Activated CD4-positive, alpha-beta memory T cell treated with anti-CD3 and anti-CD28 coated beads for 36 hours (primary cell): ENCODE data around the gene HDAC9. TPM values are rescaled to one million over a fixed set of nuclear protein-coding genes. Genes with fewer than 3 reads are reported as not detected.
"Not testable (repeated sequence)": the region's sequence is repeated elsewhere in the genome, so short reads cannot be mapped to it uniquely, and the experiment has no call there.

ENCODE experiments used
- CTCF ChIA-PET: fragments of 350-600 bp; sonication (Branson Sonifier 250); formaldehyde crosslinking; loops from one replicate; lab custom pipeline; 2021; ENCODE audit warnings: antibody characterized with exemption, inconsistent platforms; lab: Charles Lee
- POLR2A ChIA-PET: fragments of 350-600 bp; sonication (Branson Sonifier 250); formaldehyde crosslinking; loops from one replicate; lab custom pipeline; 2021; ENCODE audit warnings: antibody characterized with exemption; lab: Charles Lee
- DNase-seq: peaks from one replicate; pipeline ENCODE4 v3.0.0-alpha.2; 2020
- H3K27ac Mint-ChIP-seq: one replicate; pipeline ENCODE4 v1.8.0; 2021; ENCODE audit warnings: mixed read lengths
- H3K27me3 Mint-ChIP-seq: one replicate; pipeline ENCODE4 v1.8.0; 2021; ENCODE audit warnings: mixed read lengths
- H3K36me3 Mint-ChIP-seq: one replicate; pipeline ENCODE4 v1.8.0; 2021; ENCODE audit warnings: mixed read lengths
- H3K4me1 Mint-ChIP-seq: one replicate; pipeline ENCODE4 v1.8.0; 2021; ENCODE audit warnings: low read depth, mixed read lengths
- H3K4me3 Mint-ChIP-seq: one replicate; pipeline ENCODE4 v1.8.0; 2021; ENCODE audit warnings: mild to moderate bottlenecking, mixed read lengths
- H3K9me3 Mint-ChIP-seq: one replicate; pipeline ENCODE4 v1.8.0; 2021; ENCODE audit warnings: mixed read lengths
- intact Hi-C: fragments of 100-400 bp; cut with micrococcal nuclease; formaldehyde crosslinking; loops from one replicate; pipeline ENCODE4 v1.15.1; 2023
- total RNA-seq, 2 experiments: library from RNA; stranded (reverse); gene quantifications; one replicate each; pipeline ENCODE4 v1.2.3, GENCODE V29; 2021

Gene HDAC9
- total RNA-seq, 2 experiments from 2014 or later: 1.0 to 1.1 TPM

DNA sequence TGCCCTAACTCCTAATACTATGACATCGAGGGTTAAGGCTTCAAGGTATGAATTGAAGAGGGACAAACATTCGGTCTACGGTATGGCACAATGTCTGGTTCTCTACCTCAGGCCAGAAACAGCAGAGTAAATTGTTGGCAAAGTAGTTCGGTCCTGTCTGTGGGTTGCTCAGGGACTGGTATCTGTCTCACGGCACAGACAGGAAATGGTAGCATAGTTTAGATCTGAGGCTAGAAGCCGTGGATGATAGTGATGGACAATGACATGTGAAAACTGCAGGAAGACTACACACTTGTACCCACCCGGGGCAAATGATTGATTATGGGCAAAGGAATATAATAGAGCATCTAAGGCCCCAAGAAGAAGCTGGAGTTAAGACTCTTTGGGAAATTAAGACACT is 515.7 kb downstream of the HDAC9 start:
- Mint-ChIP-seq H3K36me3 (no peaks in the 10 kb centered on the region), H3K9me3 (peaks cover 6% of the 10 kb centered on the region), H3K4me3 (no peak overlapping the region), H3K4me1 (no peaks in the 10 kb centered on the region), H3K27ac (no peak overlapping the region), H3K27me3 (no peaks in the 10 kb centered on the region)
- intact Hi-C loops: no loop called here
- CTCF ChIA-PET: no interaction called here
- POLR2A ChIA-PET: no interaction called here
- no peak for DNase-seq

DNA sequence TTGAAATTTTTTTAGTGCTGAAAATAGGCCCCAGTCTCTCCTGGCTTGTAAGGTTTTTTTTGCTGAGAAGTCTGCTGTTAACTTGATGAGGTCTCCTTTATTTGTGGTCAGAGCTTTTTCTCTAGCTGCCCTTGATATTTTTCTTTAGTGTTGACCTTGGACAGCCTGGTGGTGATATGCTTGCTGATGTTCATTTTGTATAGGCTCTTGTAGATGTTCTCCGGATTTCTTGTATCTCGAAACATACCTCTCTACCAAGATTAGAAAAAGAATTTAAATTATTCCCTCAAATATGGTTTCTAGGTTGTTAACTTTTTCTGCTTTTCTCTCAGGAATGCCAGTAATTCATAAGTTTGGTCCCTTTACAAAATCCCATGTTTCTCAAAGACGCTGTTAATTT is 519.5 kb downstream of the HDAC9 start:
- H3K9me3 Mint-ChIP-seq: peaks cover 14% of the 10 kb centered on the region
- H3K4me1 Mint-ChIP-seq: no peaks in the 10 kb centered on the region
- ChIA-PET CTCF (no interaction called here), POLR2A (no interaction called here)
- intact Hi-C loops: no loop called here
- H3K27me3 Mint-ChIP-seq: no peaks in the 10 kb centered on the region
- no peaks in the 10 kb centered on the region for H3K36me3 Mint-ChIP-seq
- no peak for DNase-seq
- H3K27ac Mint-ChIP-seq: no peak overlapping the region
- H3K4me3 Mint-ChIP-seq: no peak overlapping the region

DNA sequence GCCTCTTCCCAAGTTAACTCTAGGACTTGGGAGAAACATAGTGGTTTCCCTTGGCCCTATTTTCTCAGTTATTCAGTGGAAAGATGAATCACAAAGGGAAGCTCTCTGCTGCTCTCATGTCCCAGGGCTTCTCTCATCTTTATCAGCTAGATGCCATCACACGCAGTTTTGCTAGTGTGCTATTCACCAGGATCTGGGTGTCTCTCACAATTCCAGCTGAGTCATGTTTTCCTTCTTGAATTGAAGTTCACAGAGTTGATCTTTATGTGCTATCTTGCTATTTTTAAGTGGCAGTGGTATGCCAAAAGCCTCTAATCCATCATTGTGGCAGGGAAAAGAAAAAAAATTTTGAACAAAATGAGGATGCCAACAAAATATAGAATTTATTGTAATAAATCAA is 520.6 kb downstream of the HDAC9 start:
- Mint-ChIP-seq H3K36me3 (no peaks in the 10 kb centered on the region), H3K9me3 (peaks cover 14% of the 10 kb centered on the region), H3K27ac (no peak overlapping the region), H3K4me1 (no peaks in the 10 kb centered on the region), H3K4me3 (no peak overlapping the region), H3K27me3 (no peaks in the 10 kb centered on the region)
- POLR2A ChIA-PET: no interaction called here
- DNase-seq: no peak
- CTCF ChIA-PET: no interaction called here
- intact Hi-C loops: no loop called here

DNA sequence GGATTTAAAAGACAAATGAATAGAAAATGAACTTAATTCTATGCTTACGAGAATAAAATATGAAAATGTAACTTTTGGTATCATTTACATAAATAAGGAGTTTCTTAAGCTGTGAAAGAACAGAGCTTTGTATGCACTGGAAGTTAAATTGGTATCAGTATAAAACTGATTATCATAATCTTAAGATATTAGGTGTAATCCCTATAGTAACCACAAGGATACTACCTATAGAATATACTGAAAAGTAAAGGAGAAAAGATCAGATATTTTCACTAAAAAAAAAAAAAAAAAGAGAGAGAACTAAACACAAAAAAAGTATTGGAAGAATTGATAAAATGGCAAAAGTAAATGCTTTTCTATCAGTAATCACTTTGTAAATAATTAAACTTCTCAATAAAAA is 521.8 kb downstream of the HDAC9 start:
- Mint-ChIP-seq H3K27ac (no peak overlapping the region), H3K36me3 (no peaks in the 10 kb centered on the region), H3K4me3 (no peak overlapping the region), H3K9me3 (peaks cover 14% of the 10 kb centered on the region), H3K27me3 (no peaks in the 10 kb centered on the region), H3K4me1 (no peaks in the 10 kb centered on the region)
- intact Hi-C loops: no loop called here
- POLR2A ChIA-PET: no interaction called here
- no peak for DNase-seq
- CTCF ChIA-PET: no interaction called here

DNA sequence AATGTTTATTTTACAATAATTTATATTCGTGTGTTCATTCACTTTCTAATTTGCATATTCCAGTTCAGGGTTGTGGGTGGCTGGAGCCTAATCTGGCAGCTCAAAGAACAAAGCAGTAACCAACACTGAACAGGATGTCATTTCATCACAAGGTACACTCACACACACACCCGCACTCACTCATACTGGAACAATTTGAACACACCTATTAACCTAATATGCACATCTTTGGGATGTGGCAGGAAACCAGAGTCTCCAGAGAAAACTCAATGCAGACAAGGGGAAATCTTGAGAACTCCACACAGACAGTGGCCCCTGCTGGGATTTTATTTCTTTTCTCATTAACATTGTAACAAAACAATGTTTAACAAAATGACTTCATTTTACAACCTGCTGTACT is 524.5 kb downstream of the HDAC9 start:
- Mint-ChIP-seq H3K9me3 (peaks cover 10% of the 10 kb centered on the region), H3K4me3 (no peak overlapping the region), H3K36me3 (no peaks in the 10 kb centered on the region), H3K4me1 (no peaks in the 10 kb centered on the region), H3K27me3 (no peaks in the 10 kb centered on the region), H3K27ac (no peak overlapping the region)
- CTCF ChIA-PET: no interaction called here
- intact Hi-C loops: no loop called here
- POLR2A ChIA-PET: no interaction called here
- no peak for DNase-seq

DNA sequence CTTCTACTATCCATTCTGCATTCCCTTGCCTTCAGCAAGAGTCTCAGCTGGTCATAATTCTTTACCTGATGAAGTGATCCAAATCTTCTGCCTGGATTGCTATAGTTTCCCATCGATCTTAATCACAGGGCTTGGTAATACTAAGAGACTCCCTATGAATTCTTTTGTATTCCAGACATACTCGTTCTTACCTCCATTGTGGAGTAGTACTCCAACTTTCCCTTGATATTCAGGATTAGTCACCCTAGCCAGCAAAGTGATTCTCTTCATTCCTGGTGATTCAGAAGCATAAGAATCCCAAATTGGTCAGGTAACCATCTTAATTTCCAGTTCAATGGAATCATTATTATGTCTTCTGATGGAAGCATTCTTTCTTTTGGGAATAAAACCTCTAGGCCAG is 525.2 kb downstream of the HDAC9 start:
- ChIA-PET CTCF (no interaction called here), POLR2A (no interaction called here)
- peaks cover 8% of the 10 kb centered on the region for H3K9me3 Mint-ChIP-seq
- no peak overlapping the region for H3K27ac Mint-ChIP-seq
- H3K4me3 Mint-ChIP-seq: no peak overlapping the region
- no peak for DNase-seq
- intact Hi-C loops: no loop called here
- no peaks in the 10 kb centered on the region for H3K36me3 Mint-ChIP-seq
- no peaks in the 10 kb centered on the region for H3K27me3 Mint-ChIP-seq
- no peaks in the 10 kb centered on the region for H3K4me1 Mint-ChIP-seq

DNA sequence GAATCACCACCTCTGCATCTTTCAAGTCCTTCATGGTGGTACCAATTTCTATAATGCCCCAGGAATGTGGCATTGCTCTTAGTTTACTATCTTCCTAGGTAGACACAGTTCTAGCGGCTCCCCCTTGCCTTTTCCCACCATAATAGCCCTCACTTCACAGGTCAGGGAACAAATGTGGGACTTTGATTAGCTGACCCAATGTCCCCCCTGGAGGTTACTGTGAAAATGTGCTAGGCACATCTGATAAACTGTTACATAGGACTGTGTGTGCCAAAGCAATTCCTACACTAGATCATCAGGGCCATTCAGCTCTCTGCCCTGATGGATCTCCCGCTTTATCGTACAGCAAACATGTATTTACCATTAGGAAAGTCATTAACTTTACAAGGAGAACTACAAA is 527.9 kb downstream of the HDAC9 start:
- Mint-ChIP-seq H3K4me3 (no peak overlapping the region), H3K36me3 (no peaks in the 10 kb centered on the region), H3K27ac (no peak overlapping the region), H3K27me3 (no peaks in the 10 kb centered on the region), H3K9me3 (peaks cover 3% of the 10 kb centered on the region), H3K4me1 (no peaks in the 10 kb centered on the region)
- intact Hi-C loops: no loop called here
- CTCF ChIA-PET: no interaction called here
- no peak for DNase-seq
- POLR2A ChIA-PET: no interaction called here

DNA sequence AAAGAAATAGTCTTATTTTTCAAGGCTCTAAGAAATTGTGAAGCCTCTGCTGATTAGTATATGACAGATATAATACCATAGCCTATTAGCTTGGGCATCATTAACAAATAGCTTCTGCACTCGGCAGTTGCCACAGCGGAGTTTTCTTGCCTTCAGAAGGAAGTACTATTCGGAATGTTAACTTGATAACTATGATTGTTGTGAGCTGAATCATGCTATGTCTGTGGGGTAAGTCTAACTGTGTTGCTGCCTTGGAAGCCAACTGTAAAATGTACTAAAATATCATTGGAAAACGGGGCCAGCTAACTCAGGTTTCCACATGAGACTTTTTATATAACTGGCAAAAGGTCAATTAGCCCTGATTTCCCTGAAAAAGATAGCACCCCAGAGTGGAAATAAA is 528.7 kb downstream of the HDAC9 start:
- no peak for DNase-seq
- intact Hi-C loops: no loop called here
- H3K4me3 Mint-ChIP-seq: no peak overlapping the region
- H3K9me3 Mint-ChIP-seq: peaks cover 6% of the 10 kb centered on the region
- H3K36me3 Mint-ChIP-seq: no peaks in the 10 kb centered on the region
- no peak overlapping the region for H3K27ac Mint-ChIP-seq
- H3K27me3 Mint-ChIP-seq: no peaks in the 10 kb centered on the region
- ChIA-PET POLR2A (no interaction called here), CTCF (no interaction called here)
- no peaks in the 10 kb centered on the region for H3K4me1 Mint-ChIP-seq

DNA sequence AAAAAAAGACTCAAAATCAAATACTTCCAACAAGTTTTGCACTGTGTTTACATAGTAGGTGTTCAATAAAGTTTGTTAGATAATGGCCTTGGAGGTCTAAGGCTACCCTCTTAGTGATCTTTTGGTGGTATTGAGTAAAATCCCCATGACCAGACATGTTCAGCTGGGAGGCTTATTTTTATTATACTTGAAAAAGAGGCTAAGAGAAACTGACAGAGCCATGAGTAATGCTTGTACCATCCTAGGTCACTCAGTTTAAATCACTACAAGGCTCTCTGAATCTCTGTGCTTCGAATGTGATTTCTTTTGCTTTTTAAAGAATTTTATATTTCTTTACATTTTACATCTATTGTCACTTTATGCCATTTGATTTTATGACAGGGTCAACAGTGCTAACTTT is 531.3 kb downstream of the HDAC9 start:
- Mint-ChIP-seq H3K36me3 (no peaks in the 10 kb centered on the region), H3K9me3 (peaks cover 8% of the 10 kb centered on the region), H3K27me3 (no peaks in the 10 kb centered on the region), H3K27ac (no peak overlapping the region), H3K4me3 (no peak overlapping the region), H3K4me1 (no peaks in the 10 kb centered on the region)
- ChIA-PET POLR2A (no interaction called here), CTCF (interaction anchor here (1.5 kb wide), 1 partner anchor 25 kb away, joined by 4 read pairs; no protein-coding TSS in a partner anchor)
- intact Hi-C loops: no loop called here
- DNase-seq: no peak

DNA sequence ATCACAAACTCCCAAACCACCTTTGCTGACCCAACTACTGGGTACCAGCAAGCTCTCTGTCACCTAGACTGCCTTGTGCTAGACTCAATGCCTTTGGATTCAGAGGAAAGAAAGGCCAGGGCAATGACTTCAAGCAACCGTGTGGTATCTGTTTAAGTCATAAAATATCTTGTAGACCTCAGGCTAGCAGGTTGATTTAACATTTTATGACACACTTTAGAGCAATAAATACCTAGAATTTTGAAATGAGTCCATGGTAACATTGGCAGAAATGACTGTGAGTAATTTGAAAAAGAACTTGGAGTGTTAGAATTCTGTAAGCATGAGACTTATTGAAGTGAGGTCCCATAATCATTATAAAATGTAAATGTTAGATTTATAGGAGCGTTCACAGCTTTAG is 534.7 kb downstream of the HDAC9 start:
- H3K27ac Mint-ChIP-seq: no peak overlapping the region
- no peaks in the 10 kb centered on the region for H3K4me1 Mint-ChIP-seq
- intact Hi-C loops: no loop called here
- H3K27me3 Mint-ChIP-seq: no peaks in the 10 kb centered on the region
- DNase-seq: no peak
- no peak overlapping the region for H3K4me3 Mint-ChIP-seq
- POLR2A ChIA-PET: no interaction called here
- no peaks in the 10 kb centered on the region for H3K36me3 Mint-ChIP-seq
- H3K9me3 Mint-ChIP-seq: peaks cover 20% of the 10 kb centered on the region
- CTCF ChIA-PET: no interaction called here

DNA sequence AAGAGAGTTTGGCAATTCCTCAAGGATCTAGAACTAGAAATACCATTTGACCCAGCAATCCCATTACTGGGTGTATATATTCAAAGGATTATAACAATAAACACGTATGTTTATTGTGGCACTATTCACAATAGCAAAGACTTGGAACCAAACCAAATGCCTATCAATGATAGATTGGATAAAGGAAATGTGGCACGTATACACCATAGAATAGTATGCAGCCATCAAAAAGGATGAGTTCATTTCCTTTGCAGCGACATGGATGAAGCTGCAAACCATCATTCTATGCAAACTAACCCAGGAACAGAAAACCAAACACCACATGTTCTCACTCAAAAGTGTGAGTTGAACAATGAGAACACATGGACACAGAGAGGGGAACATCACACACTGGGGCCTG is 537.4 kb downstream of the HDAC9 start:
- DNase-seq, POLR2A ChIA-PET, H3K4me1 Mint-ChIP-seq, H3K27me3 Mint-ChIP-seq, H3K27ac Mint-ChIP-seq, H3K4me3 Mint-ChIP-seq, intact Hi-C loops, CTCF ChIA-PET, H3K36me3 Mint-ChIP-seq: not testable (repeated sequence)
- H3K9me3 Mint-ChIP-seq: peaks cover 30% of the 10 kb centered on the region

DNA sequence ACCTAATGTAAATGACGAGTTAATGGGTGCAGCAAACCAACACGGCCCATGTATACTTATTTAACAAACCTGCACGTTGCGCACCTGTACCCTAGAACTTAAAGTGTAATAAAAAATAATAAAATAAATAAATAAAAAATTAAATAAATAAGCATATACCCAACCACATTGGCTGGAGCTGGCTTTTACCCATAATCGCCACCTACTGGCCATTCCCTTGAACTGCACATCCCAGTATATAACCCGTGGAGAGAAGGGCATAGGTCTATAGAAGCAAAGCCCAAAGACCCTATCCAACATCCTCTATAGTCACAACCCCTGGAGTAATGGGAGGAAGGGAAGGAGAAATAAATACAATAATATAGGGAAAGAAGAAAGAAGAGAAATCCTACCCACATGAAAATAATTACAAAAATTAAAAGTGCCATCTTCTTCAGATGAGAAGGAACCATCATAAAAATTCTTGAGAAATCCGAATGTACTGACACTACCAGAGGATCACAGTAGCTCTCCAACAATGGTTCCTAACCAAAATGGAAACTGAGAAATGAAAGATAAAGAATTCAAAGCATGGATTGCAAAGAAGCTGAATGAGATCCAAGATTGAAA is 556.3 kb downstream of the HDAC9 start:
- peaks cover 3% of the 10 kb centered on the region for H3K9me3 Mint-ChIP-seq
- ChIA-PET POLR2A (no interaction called here), CTCF (interaction anchor here (0.8 to 1.2 kb wide), 5 partner anchors 26 to 1371 kb away, joined by 3 to 5 read pairs (median 4); no protein-coding TSS in a partner anchor)
- H3K36me3 Mint-ChIP-seq: no peaks in the 10 kb centered on the region
- intact Hi-C loops: no loop called here
- no peak overlapping the region for H3K4me3 Mint-ChIP-seq
- no peak overlapping the region for H3K27ac Mint-ChIP-seq
- no peaks in the 10 kb centered on the region for H3K27me3 Mint-ChIP-seq
- H3K4me1 Mint-ChIP-seq: no peaks in the 10 kb centered on the region
- peak; percentile 23 for DNase-seq
